Measurements from ENCODE around the gene UGT1A9. TPM values are rescaled to one million over a fixed set of nuclear protein-coding genes. Genes with fewer than 3 reads are reported as not detected.
"Not testable (repeated sequence)": the region's sequence is repeated elsewhere in the genome, so short reads cannot be mapped to it uniquely, and the experiment has no call there.

UGT1A9 gene
- total RNA-seq, 1 donor from 2014 or later: not detected

DNA sequence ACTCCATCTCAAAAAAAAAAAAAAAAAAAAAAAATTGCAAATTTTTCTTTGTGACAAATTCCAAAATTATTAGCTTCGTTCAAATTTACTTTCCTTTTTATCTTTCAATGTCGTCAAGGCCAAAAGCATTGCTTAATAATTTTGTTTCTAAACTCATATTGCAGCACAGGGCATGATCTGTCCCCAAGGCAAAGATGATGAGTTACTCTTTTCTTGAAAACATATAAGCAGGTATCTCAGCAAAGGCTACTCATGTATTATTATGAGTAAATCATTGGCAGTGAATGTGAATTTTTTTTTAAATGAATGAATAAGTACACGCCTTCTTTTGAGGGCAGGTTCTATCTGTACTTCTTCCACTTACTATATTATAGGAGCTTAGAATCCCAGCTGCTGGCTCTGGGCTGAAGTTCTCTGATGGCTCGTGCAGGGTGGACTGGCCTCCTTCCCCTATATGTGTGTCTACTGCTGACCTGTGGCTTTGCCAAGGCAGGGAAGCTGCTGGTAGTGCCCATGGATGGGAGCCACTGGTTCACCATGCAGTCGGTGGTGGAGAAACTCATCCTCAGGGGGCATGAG, 9.9 kb downstream of the UGT1A9 start, which contains the start of gene UGT1A7:
TSS of gene UGT1A7 (plus strand) at position 381 of the 579 bp plus-strand sequence. CDS start at position 418, 37 bp downstream.
- DNase-seq: no peak

DNA sequence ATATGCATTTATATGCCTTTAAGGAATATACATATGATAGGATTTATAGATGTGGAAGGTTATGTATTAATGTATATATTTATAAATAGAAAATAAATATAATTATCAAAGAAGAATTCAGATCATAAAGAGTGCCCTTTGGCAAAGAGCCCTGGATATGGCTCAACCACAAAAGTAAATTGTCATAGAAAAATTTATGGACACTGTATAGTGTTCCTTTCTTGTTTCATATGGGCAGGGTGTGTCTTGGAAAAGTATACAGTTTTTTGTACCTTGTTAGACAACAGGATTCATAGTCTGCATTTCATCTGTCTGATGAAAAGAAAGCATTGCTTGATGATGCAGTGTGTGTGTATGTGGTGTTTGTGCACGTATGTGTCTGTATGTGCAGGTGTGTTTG, 12.9 kb downstream of the UGT1A9 start:
- no peak for DNase-seq

DNA sequence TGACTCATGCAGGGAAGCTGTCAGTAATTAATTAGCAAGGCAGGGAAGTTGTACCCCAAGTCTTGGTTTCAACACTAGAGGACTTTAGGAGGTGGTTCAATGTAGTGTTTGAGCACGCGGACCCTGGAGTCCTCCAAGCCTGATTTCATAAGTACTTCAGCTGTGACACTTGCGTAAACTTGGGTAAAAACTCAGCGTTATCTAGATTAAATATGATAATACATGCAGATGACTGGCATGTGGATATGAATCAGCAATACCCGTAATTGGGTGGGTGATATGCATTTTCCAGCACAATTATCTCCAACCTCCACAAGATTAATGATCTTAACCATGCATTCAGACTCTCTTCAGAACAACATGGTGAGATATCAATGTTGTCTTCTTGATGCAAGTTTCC, 15.2 kb downstream of the UGT1A9 start:
- DNase-seq: no peak

DNA sequence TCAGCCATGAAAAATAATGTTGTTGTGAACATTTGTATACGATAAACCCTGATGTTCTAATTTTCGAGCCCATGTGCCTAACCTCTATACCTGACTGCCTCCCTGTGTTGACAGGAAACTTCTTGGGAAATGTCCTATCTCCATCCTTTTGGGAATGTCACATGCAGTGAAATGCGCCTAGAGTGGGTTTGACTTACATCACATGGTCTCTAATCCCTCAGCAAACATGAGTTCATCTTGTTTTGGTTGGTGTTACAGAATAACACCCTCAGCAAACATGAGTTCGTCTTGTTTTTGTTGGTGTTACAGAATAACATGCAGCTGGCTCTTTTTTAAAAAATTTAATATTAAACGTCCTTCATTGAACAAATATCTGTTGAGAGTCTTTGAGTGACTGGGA, 16.6 kb downstream of the UGT1A9 start:
- no peak for DNase-seq

DNA sequence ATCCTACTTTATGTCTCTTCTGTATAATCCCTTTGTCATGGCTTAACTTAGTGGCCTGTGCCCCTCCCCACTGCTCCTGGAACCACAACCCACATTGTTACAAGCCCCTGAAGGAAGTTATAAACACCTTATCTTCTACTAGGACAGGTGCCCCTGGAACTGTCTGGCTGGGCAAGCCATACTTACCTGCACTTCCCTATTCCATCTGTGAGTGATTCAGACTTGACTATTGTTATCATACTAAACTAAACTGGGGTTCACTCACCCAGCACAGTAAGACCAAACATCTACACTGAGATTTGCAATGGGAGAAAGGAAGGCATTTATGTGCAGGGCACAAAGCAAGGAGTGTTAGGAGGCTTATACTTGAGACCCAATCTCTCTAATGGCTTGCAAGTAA, 17.3 kb downstream of the UGT1A9 start:
- no peak for DNase-seq

DNA sequence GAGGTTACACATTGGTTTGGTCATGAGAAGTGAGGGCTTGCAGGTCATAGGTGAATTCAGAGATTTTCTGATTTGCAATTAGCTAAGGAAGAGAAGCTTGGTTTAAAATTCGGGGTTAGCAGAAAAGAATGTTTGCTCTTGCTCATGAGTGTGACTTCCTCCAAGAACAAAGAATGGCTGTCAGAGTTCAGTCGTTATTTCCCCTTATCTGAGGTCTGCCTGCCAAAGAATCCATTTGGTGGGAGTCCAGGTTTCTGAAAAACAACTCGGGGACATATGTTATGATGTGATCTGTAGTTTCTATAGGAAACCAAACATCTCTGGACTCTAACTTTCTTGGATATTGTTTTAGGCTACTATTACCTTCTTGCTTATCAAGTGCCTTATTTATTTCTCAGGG, 17.8 kb downstream of the UGT1A9 start:
- DNase-seq: no peak

DNA sequence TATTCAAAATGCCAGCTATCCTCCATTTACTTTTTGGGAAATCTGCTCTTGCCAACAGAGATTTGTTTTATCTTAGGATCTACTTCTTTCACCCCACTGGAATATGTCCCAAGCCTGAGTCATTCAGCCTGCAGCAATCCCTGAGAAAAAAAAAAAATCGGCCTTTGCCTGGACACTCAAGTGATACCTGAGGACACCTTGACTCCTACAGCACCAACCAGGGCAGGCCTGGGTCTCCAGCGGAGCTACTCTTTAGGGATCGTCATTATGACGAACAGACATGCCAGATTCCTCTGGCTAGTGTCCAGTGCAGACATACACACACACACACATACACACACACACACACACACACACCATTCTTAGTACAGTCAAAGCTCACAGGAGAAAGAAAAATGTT, 18.7 kb downstream of the UGT1A9 start:
- no peak for DNase-seq

DNA sequence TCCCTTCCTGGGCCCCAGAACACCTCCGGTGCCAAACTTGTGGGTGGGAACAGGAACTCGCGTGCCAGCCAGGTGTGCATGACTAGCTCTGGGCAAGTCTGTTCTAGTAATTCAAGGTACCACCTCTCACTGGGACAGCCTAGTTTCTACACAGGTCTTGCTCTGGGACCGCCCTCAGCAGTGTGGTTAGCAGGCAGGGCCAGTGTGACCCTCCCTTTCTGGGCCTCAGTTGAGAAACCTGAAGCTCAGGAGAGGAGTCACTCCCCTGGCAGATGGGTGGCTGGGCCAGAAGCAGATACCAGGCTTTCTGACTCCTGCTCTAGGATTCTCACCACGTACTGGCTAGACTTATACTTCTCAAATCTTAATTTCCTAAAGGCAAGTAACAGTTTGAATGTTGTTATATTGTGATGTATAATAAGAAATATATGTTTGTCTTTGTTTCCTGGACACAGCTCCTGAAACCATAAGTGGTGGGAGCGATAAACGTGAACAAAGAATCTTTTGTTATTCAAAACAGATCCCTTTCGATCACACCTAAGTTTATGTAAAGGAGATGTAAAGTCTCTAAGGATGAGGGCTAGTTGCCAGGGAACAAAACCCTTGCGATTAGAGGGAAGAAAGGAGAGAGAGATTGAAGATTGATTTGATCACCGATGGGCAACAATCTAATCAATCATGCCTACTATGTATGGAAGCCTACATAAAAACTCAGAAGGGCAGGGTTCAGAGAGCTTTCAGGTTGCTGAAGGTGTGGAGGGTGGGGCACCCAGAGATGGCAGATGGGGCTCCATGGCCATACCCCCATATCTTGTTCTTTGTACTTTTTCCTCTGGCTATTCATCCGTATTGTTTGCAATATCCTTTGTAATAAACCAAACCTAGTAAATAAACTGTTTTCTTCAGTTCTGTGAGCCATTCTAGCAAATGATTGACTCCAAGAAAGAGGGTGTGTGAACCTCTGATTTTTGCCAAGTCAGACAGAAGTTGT, 20.0 kb downstream of the UGT1A9 start:
- no peak for DNase-seq

DNA sequence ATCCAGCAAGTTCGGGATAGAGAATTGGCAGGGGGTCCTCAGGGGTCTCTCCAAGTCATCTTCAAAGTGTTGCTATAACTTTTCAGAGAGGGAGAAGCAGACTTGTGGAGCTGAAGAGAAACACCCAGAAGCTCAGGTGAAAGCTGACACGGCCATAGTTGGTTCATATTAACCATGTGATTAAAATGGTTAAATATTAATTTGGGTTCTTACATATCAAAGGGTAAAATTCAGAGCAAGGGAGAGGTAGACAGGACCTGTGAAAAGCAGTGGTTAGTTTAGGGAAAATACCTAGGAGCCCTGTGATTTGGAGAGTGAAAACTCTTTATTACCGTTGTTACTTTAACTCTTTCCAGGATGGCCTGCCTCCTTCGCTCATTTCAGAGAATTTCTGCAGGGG, 20.9 kb downstream of the UGT1A9 start, which contains the start of gene UGT1A6:
TSS of gene UGT1A6 (plus strand) at position 243 of the 400 bp plus-strand sequence. CDS start at position 358, 115 bp downstream.
- DNase-seq: no peak

DNA sequence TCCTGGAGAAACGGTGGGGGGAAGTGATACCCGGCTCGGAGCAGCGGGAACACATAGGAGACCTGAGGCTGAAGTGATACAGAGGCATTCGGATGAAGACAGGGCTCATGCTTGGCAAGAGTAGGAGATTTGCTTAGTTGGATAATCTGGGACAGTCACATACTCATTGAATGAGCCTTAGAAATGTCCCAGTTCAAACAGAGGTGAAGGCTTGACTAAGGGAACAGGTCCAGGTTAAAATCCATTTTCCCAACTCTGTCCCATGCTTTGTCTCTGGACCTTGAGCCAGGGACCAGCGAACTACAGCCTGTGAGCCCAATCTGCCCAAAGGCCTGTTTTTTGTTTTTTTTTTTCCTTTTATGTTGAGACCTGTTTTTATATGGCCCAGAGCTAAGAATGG, 22.3 kb downstream of the UGT1A9 start:
- DNase-seq: no peak

DNA sequence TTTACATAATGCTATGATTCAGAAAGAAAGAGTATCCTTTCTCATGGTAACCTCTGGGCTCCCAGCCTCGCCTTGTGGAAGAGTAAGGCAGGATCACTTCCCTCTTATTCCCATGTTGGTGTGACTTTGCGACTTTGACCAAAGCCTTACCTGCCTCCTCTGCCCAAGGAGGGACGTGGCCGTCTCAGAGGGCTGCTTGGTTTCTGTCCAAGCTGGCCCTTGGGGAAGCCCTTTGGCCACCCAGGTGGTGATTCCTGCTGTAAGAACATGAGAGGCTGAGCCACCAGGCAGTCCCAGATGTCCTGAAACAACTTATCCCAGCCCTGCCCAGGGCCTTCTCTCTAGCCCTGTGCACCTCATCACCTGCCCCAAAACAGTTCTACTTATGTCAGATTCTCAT, 27.0 kb downstream of the UGT1A9 start:
- no peak for DNase-seq

DNA sequence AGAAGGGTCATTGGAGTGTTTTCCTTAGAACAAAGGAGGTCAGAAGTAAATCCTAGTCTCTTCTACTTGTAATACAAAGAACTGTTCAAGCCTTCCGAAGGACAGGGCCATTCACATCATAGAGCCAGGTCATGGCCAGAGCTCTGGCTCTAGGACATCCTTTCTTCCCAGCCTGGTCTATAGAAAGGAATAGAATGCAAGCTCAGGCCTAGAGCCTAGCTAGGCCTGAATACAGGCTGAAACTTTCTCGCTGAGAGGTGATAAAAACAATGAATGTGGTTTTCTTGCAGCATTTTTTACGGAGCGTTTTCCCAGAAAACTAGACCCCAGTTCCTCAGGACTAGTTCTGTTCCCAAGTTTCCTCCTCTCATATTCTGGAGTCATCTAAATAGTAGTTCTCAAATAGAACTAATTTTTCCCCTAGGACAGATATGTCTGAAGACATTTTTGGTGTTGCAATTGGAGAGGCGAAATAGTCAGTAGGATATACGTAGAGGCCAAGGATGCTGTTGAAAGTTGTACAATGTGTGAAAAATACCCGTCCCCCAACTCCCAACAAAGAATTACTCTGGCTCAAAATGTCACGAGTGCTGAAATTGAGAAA, 27.8 kb downstream of the UGT1A9 start:
- DNase-seq: no peak

DNA sequence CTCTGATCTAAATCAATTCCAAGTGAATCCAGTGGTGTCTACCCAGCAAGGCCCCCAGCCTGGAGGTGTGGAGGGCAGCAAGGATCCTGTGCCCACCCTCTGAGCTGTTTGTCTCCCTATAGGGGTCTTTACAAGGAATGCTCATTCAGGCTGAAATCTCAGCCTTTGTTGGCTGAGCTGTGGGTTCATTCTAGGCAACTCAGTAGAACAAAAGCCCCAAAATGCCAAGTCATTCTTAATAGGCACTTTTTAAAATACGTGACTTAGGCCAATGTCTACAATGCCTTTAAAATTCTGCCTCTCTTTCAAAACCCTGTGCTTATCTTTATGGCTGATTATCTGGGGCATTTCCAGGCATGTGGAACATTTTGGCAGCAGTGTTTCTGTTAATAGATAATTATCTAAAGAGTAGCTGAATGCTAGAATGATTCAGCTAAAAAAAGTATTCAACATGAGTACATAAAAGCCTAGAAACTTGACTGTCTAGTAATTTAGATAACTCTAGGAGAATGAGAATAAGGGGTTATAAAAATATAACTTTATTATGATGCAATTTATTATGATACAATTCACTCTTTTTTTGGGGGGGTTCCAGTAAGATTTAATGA, 28.4 kb downstream of the UGT1A9 start:
- DNase-seq: no peak

DNA sequence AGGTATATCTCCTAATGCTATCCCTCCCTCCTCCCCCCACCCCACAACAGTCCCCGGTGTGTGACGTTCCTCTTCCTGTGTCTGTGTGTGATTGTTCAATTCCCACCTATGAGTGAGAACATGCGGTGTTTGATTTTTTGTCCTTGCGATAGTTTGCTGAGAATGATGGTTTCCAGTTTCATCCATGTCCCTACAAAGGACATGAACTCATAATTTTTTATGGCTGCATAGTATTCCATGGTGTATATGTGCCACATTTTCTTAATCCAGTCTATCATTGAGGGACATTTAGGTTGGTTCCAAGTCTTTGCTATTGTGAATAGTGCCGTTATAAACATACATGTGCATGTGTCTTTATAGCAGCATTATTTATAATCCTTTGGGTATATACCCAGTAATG, 29.1 kb downstream of the UGT1A9 start:
- DNase-seq: not testable (repeated sequence)

DNA sequence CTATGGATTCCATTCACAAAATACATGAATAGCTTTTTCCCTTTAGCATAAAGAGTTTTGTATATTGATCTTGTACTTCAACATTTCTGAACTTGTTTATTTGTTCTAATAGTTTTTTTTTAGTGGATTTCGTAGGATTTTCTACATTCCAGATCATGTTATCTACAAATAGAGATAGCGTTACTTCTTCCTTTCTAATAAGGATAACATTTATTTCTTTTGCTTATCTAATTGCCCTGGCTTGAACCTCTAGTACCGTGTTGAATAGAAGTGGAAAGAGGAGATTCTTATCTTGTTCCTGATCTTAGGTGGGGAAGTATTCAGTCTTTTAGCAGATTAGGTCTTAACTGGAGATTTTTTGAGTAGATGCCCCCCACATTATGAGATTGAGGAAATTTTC, 30.5 kb downstream of the UGT1A9 start:
- no peak for DNase-seq

DNA sequence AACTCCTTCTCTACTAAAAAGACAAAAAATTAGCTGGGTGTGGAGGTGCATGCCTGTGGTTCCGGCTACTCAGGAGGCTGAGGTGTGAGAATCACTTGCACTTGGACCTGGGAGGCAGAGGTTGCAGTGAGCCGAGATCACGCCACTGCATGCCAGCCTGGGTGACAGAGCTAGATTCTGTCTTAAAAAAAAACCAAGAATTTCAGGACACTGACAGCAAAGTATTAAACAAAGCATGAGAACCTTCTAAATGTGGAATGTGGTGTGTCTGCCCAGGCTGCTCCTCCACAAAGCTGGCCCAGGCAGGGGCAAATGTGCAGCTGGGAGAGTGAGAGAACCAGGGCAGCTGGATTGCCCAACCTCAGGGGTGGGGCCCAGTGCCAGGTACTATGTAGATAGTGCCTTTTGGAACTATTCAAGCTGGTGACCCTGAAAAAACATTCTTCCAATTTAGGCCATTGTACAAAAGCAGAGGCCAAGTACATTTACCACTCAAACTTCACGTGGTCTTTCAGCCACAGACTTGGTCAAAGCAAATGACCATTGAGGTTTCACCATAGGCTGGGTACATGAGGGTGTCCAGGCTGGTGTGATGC, 34.3 kb downstream of the UGT1A9 start:
- no peak for DNase-seq

DNA sequence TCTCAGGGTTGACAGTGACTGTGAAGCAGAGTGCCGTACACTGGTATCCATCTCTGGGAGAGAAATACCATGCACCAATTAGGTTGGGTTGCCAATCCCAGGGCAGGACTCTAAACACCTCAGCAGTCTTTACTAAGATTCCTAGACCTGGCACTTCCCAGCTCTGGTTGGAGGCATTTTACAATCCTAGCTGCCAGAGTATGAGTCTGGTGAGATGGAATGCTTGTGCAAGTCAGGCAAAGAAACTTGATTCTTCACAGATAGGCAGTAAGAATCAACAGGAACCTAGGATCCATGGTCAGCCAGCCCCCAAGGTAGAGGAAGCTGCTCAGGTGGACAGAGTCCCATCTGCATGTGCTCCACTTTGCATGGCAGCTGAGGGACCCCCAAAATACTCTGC, 35.0 kb downstream of the UGT1A9 start:
- no peak for DNase-seq

DNA sequence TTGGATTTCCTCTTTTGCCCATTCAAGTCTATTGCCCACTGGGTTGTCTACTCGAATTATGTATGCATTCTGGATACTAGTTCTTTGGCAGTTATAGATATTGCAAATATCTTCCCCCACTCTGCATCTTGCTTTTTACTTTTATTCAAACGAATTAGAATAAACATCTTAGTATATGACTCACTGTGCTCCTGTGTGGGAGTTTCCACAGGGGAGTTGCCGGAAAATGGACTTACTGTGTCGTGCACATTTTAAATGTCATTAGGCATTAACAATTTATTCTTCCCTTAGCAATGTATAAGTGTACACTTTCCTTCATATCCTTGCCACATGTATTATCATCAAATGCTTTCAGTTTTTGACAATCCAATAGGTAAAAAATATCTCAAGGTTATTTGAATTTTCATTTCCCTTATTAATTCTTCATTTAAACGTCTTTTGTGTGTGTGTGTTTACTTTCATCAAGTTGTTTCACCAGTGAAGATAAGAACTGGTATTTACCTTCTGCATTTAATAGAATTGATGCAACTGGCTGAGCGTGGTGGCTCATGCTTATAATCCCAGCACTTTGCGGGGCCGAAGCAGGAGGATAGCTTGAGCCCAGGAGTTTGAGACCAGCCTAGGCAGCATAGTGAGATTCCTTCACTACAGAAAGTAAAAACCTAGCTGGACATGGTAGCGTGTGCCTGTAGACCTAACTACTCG, 36.4 kb downstream of the UGT1A9 start:
- no peak for DNase-seq

DNA sequence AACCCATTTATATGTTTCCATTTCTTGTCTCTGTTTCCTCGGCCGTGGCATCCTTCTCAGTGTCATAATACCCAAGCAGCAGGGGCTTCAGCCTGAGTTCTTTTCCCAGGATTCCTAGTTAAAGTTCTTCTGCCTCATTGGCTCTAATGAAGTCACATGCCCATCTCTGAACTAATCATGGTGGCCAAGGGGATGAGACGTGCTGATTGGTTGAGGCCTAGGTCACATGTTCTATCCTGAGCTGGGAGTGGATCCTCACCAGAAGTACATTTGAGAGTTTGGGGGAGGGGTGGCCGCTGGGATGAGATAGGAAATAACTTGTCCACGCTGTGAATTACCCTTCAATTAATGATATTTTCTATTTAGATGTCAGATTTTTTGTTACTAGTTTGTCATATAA, 37.2 kb downstream of the UGT1A9 start:
- no peak for DNase-seq

DNA sequence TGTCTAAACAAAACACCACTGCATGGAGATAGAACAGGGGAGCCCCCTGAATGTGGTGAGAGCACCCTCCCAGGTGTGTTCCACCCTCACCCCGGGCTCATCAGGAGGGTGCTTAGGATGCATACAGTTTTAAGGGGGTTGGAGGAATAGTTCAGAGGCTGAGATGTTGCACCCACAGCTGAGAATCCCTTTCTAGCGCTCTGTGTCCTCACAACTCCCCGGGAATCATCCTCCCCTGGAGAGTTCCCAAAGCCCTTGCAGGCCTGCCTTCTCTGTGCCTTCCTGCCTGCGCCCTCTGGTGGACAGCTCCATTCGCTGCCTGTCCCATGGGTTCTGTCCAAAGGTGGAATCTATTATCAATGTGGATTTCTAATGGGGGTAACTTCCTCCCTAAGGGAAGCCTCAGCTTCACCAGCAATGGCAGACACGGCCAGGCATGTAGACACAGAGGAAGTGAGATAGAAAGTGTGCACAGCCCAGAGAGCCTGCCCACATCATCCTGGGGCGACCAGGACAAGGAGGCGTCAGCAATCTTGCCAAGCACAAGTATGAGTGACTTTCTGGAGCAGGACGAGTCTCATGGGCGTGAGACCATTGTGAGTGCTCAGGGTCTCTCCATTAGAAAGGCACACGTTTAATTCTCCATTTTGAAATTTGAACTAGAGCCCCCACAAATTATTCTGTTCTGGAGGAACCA, 39.8 kb downstream of the UGT1A9 start:
- peak; percentile 11 for DNase-seq
